ENCODE results near the gene CEBPG. TPM values are rescaled to one million over a fixed set of nuclear protein-coding genes. Genes with fewer than 3 reads are reported as not detected.

Gene CEBPG
- total and polyA plus RNA-seq, 11 donors, result 11.8 to 30.7 (median 14.7) TPM

DNA sequence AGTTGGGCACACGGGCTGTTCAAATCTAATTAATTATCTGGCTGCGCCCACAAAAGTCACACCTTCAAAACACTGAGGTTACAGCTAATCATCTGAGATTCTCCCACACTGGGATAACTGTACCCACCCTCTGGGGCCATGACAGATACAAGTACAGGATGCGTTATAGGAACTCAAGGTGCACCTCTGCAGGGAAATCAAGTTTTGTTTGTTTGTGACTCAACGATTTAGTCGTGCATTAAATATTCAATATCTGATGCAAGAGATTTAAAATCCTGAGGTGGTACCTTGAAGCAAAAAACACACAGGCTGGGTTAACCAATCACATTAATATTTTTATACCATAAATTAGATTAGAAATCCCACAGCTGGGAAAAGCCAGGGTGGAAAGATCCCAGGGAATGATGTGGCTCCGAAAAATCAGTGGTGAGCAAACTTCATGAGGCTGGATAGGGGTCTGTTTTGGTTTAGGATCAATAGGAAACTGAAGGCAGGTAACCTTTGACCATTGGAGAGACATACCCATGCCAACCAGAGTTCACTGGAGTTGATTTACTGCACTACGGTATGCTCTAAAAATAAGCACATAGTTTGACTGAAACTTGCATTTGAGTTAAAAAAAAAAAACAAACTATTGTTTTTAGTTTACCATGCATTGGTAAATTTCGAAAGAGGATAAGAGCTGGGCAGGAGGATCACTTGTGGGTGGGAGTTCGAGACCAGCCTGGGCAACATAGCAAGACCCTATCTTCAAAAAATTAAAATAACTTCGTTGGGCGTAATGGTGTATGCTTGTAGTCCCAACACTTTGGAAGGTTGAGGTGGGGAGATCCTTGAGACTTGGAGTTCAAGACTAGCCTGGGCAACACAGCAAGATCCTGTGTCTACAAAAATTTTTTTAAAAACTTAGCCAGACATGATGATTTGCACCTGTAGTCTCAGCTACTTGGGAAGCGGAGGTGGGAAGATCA is 23.9 kb upstream of the CEBPG start:
- ATAC-seq (no peak), DNase-seq (no peak)
- peaks cover 0 to 21% (median 3%) of the 10 kb centered on the region in 9 donors for H3K27me3 ChIP-seq
- H3K36me3 ChIP-seq, result no peaks in the 10 kb centered on the region
- 83 to 85% (median 84%) methylated on average over 12 of the region's 12 CpGs for WGBS, 4 donors
- no peak overlapping the region for H3K27ac ChIP-seq
- no peak for TF ChIP-seq POLR2A (IDR thresholded peaks at IDR 0.05)
- TF ChIP-seq, protein P1, sequence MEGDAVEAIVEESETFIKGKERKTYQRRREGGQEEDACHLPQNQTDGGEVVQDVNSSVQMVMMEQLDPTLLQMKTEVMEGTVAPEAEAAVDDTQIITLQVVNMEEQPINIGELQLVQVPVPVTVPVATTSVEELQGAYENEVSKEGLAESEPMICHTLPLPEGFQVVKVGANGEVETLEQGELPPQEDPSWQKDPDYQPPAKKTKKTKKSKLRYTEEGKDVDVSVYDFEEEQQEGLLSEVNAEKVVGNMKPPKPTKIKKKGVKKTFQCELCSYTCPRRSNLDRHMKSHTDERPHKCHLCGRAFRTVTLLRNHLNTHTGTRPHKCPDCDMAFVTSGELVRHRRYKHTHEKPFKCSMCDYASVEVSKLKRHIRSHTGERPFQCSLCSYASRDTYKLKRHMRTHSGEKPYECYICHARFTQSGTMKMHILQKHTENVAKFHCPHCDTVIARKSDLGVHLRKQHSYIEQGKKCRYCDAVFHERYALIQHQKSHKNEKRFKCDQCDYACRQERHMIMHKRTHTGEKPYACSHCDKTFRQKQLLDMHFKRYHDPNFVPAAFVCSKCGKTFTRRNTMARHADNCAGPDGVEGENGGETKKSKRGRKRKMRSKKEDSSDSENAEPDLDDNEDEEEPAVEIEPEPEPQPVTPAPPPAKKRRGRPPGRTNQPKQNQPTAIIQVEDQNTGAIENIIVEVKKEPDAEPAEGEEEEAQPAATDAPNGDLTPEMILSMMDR (IDR thresholded peaks at IDR 0.05), result no peak
- H3K4me3 ChIP-seq, result no peak overlapping the region
- intact Hi-C loops (cut with DNase I), result loop anchor here in 1 of 10 donors (10.0 kb wide), 1 partner anchor 55 kb away; no protein-coding TSS in a partner anchor
- H3K4me1 ChIP-seq, result peaks cover 0 to 9% (median 0%) of the 10 kb centered on the region in 12 donors
- H3K9me3 ChIP-seq, result no peaks in the 10 kb centered on the region

DNA sequence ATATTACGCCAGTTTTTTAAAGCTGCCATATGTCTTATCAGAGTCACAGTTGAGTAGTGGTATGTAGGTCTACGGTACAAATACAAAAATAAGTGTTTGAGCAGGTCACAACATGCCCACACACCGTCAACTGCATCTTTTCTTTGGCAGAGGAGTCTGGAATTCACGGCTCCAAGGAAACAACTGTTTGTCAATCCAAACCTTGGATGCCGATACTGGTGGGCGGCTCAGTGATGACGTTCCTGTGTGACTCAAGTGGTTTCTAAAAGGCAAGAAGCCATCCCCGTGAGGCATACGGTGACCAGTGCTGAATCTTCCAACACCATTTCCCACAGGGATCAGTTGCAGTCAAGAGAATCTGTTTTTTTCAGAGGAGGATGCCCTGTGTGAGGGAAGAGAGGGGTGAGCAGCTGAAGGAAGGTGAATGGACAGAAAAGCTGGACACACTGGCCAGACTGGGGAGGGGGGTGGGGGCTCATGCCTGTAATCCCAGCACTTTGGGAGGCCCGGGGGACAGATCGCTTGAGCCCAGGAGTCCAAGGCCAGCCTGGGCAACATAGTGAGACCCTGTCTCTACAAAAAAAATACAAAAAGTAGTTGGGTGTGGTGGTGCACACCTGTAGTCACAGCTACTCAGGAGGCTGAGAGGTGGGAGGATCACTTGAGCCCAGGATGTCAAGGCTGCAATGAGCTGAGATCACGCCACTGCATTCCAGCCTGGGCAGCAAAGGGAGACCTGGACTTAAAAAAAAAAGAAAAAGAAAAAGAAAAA is 22.8 kb upstream of the CEBPG start:
- intact Hi-C loops (cut with DNase I), result loop anchor here in 1 of 10 donors (10.0 kb wide), 1 partner anchor 54 kb away; no protein-coding TSS in a partner anchor
- no peak for DNase-seq
- Histone ChIP-seq H3K27me3 (peaks cover 0 to 20% (median 3%) of the 10 kb centered on the region in 9 donors), H3K27ac (no peak overlapping the region), H3K4me1 (peaks cover 0 to 9% (median 0%) of the 10 kb centered on the region in 12 donors), H3K9me3 (peaks cover 0 to 7% (median 0%) of the 10 kb centered on the region in 12 donors), H3K36me3 (no peaks in the 10 kb centered on the region), H3K4me3 (no peak overlapping the region)
- WGBS, 4 donors, result 71 to 74% (median 72%) methylated on average over 12 of the region's 12 CpGs
- TF ChIP-seq, protein P1 (IDR thresholded peaks at IDR 0.05), result no peak
- TF ChIP-seq POLR2A (IDR thresholded peaks at IDR 0.05), result no peak
- ATAC-seq, result peak in 2 of 4 donors; percentile 20 to 42

DNA sequence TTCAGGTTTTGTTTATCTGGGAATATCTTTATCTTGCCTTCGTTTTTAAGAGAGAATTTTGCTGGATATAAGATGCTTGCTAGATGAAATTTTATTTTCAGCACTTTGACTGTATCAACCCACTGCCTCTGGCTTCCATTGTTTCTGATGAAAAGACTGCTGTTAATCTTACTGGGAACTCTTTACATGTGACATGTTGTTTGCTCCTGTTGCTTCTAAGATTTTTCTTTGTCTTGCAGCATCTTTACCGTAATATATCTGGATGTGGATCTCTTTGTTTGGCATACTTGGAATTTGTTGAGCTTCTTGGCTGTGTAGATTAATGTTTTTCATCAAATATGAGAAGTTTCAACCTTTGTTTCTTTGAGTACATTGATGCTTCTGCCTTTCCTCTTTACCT is 18.0 kb upstream of the CEBPG start:
- peaks cover 0 to 13% (median 0%) of the 10 kb centered on the region in 12 donors for H3K9me3 ChIP-seq
- 68 to 74% (median 70%) methylated on average over 2 of the region's 2 CpGs for WGBS, 4 donors
- no peak overlapping the region for H3K27ac ChIP-seq
- no peaks in the 10 kb centered on the region for H3K36me3 ChIP-seq
- no peak for ATAC-seq
- H3K4me3 ChIP-seq, result no peak overlapping the region
- H3K27me3 ChIP-seq, result no peaks in the 10 kb centered on the region
- no peak for TF ChIP-seq POLR2A (IDR thresholded peaks at IDR 0.05)
- TF ChIP-seq, protein P1 (IDR thresholded peaks at IDR 0.05), result no peak
- no peak for DNase-seq
- intact Hi-C loops (cut with DNase I), result loop anchor here in 1 of 10 donors (10.0 kb wide), 1 partner anchor 49 kb away; no protein-coding TSS in a partner anchor
- H3K4me1 ChIP-seq, result no peaks in the 10 kb centered on the region

All from heart left ventricle (tissue), 16 donors.